GM19438 (cell line): Measurements from ENCODE around the gene MTG2.

Experiments
- ATAC-seq: cut with Tn5 transposase; IDR thresholded peaks from one replicate; pipeline ENCODE4 v1.9.1; 2021; ENCODE audit warnings: low read depth; ENCODE audit not compliant: unreplicated experiment

The MTG2 gene, protein sequence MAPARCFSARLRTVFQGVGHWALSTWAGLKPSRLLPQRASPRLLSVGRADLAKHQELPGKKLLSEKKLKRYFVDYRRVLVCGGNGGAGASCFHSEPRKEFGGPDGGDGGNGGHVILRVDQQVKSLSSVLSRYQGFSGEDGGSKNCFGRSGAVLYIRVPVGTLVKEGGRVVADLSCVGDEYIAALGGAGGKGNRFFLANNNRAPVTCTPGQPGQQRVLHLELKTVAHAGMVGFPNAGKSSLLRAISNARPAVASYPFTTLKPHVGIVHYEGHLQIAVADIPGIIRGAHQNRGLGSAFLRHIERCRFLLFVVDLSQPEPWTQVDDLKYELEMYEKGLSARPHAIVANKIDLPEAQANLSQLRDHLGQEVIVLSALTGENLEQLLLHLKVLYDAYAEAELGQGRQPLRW

DNA sequence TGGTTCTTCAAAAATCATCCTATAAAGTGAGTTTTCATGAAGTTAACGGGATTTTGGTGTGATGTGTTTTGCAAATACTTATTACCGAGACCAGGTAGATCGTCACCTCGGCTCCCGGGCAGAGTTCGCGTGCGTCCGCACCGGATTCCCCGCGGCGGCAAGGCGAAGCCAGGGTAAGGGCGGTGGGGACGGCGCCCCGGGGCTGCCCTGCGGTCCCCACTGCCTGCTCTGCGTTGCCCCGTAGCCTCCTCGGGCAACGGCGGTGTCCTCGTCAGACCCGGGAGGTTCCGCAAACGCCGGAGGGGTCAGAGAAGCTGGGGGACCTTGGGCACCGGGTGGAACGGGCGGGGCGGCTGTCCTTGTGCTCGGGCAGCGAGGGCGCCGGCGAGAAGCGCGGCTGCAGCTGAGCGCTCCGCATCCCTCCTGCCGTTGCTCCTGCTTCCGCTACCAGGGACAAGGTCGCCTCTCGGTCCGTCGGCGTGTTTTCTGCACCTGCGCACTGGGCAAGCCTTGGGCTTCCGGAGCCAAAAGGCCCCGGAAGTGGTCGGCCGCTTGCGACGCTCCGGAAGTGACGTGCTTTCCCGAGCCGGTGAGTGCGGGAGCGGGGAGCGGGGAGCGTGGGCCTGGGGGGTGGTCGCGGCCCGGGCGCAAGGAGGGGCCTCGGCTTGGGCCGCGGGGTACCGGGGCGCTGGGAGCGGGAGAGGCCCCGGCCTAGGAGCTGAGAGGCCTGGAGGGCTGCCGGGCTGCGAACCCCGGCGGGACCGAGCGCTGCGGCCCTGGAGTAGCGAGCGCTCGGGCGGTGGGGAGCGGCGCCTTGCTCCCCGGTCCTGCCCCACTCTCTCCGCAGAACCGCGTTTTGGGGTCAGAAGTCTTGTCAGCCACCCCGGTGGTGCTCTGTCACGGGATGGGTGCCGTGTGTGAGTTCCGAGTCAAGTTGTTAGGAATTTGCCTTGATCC, at the start of gene MTG2:
MTG2 (plus strand) TSS at position 560 of the 957 bp plus-strand sequence. CDS start 10,393 bp downstream, outside the sequence.
- ATAC-seq = peak; percentile 93

DNA sequence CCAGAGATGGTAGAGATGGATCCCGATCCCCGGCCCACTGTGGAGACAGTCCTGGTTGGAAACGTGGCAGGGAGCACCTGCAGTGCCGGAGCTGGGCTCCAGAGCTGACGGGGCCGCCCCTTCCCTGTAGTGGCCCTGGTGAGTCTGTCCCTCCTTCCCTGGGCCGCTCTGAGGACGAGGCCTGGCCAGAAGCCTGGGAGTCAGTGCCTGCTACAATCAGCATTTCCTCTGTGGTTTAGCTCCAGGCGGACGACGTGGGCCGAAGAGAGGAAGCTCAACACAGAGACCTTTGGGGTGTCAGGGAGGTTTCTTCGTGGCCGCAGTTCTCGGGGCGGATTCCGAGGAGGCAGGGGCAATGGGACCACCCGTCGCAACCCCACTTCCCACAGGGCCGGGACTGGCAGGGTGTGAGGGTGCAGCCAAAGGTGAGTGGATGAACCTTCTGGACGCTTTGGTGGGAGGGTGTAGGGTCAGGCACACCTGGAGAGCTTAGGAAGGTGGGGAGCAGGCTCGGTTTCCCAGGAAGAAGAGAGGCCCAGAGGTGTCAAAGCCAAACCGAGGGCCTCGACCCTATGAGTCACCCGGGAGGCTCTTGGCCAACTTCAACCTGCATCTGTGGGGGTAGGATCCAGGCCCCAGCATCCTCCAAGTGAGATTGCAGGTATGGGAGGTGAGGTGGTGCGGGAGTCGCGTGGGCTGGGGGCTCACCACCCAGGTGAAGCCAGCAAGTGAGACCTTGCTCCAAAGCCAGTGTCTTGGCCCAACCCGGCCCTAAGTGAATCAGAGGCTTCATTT, 49.6 kb upstream of the MTG2 start:
- no peak for ATAC-seq

DNA sequence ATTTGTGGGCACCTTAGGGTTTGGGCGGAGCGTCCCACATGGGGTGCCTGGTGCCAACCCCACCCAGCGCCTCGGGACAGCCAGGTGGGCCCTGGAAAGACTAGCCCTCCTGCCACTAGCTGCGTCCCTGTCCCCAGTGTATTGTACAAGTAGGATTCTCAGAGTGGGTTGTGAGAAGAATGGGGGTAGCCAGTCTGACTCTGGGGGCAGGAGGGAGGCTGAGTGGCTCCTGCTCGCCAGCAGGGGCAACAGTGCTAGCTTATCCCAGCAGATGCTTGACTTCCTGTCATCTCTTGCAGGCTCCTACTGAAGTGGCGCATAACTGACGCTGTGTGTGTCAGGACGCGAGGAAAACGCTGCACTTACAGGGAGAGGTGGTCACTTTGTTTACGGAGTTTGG, 49.0 kb upstream of the MTG2 start:
- no peak for ATAC-seq

DNA sequence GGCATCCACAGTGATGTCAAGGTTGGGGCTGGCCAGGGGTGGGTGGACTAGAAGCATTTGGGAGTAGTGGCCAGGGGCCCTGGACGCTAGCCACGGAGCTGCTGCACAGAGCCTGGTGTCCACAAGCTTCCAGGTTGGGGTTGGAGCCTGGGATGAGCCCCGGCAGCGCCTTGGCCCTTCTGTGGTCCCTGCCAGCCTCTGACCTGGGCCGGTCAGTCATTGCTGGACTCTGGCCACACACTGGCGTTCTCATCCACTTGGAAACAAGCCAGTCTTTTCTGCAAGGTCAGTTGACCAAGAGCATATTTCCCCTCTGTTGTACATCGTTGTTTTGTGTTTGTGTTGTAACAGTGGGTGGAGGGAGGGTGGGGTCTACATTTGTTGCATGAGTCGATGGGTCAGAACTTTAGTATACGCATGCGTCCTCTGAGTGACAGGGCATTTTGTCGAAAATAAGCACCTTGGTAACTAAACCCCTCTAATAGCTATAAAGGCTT, 48.0 kb upstream of the MTG2 start:
- no peak for ATAC-seq

DNA sequence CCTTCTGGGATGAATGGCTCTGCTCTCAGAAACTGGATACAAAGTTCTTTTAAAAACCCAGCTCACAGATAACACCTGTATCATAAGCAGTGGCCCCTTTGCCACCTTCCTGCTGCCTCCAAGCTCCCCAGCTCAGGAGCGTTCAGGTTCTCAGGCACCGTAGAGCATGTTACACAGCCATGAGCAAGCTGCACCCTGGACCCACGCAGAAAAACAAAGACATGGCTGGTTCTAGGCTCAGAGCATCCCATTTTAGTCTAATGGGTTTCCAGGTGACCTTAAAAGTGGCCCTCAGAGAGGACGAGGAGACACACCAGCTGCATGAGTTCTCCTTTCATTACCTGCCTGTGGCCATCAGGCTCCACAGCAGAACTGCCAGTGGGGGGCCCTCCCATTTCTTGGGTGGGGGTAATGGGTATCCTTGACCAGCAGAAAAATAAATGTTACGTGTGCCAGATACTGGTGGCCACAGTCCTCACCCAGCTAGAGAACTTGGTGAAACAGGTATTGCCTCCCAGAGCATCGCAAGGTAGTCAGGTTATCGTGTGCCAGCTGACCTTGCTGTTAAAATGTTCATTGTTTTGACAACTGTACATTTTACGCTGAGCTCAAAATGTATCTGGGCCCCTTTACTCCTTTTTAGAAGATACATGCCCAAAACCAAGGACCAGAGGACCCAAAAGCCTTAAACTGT, 47.1 kb upstream of the MTG2 start:
- ATAC-seq = no peak

DNA sequence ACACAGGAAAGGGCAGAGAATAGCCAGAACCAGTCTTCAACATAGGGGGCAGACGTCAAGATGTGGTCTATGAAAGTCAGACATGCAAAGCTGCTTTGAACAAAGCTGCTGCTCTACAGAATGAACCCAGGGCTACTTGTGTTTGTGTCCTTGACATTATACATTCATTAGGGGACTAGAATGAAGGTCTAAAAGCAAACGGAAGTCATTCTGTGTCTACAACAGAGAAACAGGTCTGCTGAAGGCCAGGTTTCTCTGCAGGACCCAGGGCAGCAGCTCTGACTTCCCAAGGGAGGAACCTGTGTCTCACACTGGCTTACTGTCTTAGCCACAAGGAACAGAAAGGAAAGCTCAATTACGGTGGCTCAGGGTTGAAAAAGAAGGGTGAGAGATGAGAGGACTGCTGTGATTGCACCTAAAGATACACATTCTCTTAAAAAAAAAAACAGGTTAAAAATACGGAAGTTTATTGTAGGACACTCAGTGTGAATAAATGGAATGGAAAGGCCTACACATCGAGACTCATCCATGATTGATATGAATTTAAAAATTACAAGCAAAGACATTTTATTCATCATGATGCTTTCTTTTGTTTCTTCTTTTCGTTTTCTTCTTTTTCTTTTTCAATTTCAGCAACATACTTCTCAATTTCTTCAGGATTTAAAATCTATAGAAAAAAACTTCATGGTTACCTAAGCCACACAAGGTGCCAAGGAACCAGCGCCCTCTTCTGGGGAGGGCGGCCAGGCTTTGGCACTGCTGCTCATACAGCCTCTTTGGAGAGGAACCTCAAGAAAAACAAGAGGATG, 46.3 kb upstream of the MTG2 start:
- ATAC-seq = no peak

DNA sequence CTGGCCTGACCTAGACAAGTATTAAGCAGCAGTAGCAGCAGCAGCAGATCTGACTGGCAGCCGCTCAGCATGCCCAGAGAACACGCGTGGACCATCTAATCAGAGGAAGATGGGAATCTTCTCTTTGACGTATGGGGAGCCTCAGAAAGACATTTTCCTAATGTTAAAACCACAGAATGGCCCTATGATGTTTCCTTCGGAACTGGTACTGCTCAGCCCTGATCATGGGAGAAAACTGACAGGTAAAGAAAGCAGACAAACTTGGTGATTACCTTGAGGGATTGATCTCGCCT, 45.8 kb upstream of the MTG2 start:
- ATAC-seq = no peak

DNA sequence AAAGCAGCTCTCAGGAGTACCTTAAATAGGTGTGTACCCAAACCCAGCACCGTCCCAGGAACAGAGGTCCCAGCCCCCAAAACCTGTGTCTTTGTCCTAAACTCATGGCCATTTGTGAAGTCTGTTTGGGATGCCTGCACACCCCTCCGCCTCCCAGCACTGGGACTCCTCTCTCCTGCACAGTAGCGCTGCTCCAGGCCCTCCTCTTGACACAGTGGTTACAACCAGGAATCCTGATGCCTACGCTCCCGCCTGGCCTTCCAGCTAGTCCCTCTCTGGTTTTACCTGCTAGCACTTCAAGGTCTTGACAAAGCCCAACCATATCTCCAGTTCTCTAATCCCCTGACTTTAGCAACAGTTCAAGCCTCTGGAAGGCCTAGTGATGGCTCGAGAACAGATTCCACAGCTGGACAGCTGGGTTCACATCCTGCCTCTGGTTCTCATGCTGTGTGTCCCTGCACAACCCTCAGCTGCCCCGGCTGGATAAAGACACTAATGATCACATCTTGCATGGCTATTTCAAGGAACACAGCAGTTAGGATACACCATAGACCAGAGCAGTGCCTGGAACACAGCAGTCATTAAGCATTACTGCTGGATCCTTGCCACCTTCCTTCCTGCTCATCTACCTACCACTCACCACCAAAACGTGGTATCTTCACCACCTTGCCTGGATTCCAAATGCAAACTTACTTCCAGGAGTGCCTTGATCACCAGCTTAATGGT, 45.2 kb upstream of the MTG2 start:
- no peak for ATAC-seq

DNA sequence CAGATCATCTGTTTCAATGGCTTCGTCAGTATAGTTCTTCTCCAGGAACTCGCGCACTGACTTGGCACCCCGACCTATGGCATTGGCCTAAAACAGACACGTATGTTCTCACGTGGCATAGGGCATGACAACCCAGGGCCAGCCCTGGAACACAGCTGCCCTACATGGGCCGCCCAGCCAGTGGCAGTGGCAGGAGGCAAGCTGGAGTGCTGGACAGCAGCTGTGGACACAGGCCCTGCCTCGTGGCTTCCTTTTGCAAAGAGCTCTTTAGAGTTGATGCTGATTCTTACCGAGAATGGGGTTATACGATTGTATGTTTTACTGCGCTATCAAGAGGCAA, 44.7 kb upstream of the MTG2 start:
- ATAC-seq = no peak

DNA sequence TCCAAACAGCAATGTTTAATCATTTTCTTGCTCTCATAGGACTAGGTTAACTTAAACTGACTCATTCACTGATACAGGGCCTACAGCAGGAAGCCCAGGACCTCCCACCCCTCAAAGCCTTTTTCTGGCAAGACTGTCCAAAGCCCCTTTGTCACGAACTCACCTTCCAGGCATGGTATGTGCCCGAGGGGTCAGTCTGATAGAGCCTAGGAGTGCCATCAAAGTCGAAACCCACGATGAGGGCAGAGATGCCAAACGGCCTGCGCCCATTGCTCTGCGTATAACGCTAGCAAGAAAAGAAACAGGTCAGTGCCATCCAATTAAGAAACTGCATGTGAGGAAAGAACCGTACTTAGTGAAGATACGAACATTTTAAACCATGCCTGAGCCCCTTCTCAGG, 43.9 kb upstream of the MTG2 start:
- ATAC-seq = no peak

DNA sequence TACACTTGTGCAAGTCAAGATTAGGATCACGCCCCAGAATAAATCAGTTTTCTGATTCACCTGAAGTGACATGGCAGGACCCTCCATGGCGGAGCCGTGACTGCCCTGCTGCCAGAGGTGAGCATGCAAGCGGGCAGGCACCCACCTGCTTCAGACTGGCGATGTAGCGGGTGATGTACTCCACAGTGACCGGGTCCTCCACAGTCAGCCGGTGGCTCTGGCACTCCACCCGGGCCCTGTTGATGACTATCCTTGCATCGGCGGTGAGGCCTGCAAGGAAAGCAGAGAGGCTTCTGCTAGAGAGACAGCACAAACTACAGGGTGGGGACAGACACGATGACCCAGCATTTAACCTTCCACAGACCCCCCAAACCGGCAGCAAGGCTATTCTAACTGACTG, 43.2 kb upstream of the MTG2 start:
- ATAC-seq = no peak

DNA sequence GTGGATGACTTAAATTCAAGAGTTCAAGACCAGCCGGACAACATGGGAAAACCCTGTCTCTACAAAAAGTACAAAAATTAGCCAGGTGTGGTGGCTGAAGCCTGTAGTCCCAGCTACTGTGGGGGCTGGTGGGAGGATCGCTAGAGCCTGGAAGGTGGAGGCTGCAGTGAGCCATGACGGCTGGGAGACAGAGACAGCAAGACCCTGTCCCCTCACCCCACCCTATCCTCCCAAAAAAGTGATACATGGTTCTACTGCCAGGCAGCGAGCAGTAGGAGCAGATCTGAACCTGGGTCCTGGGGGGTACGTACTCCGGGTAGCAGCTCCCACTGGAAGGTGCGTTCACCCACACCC, 41.8 kb upstream of the MTG2 start:
- ATAC-seq = no peak

DNA sequence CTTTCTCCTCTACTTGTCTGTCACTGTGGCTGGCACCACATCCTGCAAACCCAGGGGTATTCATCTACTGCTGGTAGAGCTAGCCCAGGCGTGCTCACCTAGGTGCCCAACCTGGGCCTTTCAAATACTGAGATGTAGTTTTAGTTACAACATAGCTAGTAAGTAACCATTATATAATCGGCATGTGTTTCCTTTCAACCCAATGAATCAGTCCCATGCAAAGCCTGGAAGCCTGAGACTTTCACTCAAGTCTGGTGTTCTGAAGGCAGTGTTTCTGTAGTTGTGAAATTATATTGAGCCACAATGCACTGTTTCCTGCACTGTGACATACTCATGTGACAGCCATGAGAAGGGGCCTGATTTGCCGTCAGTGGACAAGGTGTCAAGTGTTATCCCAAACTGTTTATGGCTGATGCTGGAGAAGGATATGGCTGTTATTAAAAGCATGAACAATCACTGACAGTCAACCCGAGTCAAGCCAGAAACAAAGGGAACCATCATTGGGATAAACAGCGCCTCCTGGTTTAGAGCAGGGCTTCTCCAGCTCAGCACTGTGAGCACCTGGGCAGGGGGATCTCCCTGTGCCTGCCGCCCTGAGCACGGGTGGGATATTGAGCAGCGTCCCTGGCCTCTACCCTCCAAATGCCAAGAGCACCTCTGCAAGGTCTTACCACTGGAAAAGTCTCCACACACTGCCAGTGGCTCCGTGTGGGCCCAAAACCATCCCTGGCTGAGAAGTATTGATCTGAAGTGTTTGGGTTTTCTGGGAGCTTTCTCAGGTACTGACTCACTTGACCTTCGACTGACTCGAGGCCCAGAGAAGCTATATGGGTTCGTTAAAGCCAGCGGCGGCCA, 41.2 kb upstream of the MTG2 start:
- no peak for ATAC-seq

DNA sequence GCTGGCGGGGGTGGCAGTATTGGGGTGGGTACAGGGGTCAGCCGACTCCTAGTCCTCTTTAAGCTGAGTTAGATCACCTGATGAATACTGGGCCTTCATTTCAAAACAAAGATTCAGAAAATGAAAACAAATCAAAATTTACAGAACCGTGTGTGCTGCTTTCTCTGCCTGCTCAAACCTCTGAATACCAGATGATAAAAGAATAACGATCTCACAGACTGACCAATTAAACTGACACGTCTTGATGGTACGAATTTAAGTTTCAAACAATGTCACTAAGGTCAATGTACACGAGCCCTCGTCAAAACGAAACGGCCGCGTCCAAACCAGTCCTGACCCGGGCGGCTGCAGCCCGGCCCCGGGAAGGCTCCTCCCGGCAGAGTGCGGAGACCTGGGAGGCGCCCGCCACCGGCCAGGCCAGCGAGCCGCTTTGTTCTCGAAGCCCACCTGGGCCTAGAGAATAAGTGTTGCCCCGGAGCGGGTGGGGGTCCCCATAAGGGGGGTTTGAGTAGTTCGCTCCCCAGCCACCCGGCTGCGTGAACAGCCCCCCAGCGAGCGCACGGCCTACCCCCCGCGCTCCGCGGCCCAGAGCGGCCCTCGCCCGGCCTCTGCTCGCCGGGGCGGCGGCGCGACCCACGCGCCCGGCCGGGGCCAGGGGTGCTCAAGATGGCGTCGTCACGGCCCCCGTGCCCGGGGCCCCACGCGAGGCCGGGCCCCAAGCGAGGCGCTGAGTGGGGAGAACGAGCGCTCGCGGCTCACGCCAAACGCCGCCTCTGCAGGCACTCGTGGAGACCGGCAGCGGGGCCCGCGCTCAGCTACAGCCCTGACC, 40.4 kb upstream of the MTG2 start:
- ATAC-seq = peak; percentile 15

DNA sequence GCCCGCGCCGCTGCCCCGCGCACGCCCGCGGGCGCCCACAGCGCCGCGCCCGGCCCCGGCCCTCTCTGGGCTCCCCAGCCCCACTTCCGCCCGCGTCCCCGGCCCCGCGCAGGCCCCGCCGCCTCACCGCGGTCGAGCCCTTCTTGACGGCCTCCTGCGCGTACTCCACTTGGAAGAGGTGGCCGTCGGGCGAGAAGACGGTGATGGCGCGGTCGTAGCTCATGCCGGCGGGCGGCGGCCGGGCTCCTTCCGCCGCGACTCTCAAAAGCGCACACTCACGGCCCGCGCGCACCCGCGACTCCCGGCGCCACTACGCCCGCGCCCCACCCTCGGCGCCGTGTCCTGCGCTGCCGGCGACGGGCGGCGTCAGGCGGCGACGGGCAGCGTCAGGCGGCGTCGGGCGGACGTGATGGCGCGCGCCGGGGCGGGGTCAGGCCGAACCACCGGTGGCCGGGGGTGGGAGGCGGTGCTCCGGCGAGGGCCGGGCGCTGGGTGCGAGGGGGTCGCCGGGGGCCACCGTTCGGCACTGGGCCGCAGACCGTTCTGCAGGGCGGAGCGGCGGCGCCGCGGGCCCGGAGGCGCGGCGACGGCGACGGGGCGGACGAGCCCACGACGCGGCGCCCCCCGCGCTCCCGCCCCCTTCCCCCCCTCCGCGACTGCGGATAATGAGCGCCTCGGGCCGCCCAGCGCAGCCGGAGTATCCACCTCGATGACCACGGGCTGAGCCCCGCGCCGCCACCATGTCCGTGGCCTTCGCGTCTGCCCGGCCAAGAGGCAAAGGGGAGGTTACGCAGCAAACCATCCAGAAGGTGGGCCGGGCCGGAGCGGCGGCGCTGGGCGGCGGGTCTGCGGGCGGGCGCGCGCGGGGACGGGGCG, 39.5 kb upstream of the MTG2 start, which contains the start of the genes PSMA7 and SS18L1:
PSMA7 (minus strand) TSS at position 314 of the 876 bp plus-strand sequence; CDS start at position 223, 91 bp downstream.
SS18L1 (plus strand) TSS at position 689 of the 876 bp plus-strand sequence; CDS start at position 741, 52 bp downstream.
- peak; percentile 69 for ATAC-seq
